NB4 (cell line): Measurements from ENCODE around the gene HNRNPUL1.

ENCODE experiments used
- DNase-seq: peaks from one replicate; pipeline ENCODE4 v3.0.0; 2010; ENCODE audit warnings: low read depth
- H3K4me3 ChIP-seq: one replicate; pipeline ENCODE4 v1.5.1; 2011; ENCODE audit warnings: mild to moderate bottlenecking, low read depth, low read length, moderate library complexity
- MYC ChIP-seq: IDR thresholded peaks from 2 replicates; pipeline ENCODE4 v1.6.1; 2011; ENCODE audit warnings: low read depth, low read length
- POLR2A ChIP-seq: IDR thresholded peaks from 2 replicates; pipeline ENCODE4 v1.6.1; 2011; ENCODE audit warnings: mild to moderate bottlenecking; ENCODE audit not compliant: insufficient read length; ENCODE audit errors: extremely low read depth
- TF ChIP-seq, protein P1 (sequence below): IDR thresholded peaks from one replicate; pipeline ENCODE4 v1.5.1; 2012; ENCODE audit warnings: low read depth, low read length
- TF ChIP-seq, protein P2 (sequence below): IDR thresholded peaks from 2 replicates; pipeline ENCODE4 v1.6.1; 2011; ENCODE audit warnings: low read depth, low read length

The HNRNPUL1 gene

DNA sequence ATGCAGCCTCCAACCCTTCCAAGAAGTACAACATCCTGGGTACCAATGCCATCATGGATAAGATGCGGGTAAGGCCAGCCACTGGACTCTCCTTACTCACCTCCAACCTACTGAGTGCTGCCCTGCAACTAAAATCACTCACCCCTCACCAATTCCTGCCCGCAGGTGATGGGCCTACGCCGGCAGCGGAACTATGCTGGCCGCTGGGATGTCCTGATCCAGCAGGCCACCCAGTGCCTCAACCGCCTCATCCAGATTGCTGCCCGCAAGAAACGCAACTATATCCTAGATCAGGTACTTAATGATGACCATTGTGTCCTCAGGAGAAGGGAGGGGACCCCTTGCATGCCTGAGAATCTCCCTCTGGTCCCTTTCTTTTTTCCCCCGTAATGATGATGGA is 30.2 kb downstream of the HNRNPUL1 start:
- TF ChIP-seq, protein P1, sequence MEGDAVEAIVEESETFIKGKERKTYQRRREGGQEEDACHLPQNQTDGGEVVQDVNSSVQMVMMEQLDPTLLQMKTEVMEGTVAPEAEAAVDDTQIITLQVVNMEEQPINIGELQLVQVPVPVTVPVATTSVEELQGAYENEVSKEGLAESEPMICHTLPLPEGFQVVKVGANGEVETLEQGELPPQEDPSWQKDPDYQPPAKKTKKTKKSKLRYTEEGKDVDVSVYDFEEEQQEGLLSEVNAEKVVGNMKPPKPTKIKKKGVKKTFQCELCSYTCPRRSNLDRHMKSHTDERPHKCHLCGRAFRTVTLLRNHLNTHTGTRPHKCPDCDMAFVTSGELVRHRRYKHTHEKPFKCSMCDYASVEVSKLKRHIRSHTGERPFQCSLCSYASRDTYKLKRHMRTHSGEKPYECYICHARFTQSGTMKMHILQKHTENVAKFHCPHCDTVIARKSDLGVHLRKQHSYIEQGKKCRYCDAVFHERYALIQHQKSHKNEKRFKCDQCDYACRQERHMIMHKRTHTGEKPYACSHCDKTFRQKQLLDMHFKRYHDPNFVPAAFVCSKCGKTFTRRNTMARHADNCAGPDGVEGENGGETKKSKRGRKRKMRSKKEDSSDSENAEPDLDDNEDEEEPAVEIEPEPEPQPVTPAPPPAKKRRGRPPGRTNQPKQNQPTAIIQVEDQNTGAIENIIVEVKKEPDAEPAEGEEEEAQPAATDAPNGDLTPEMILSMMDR: no peak
- TF ChIP-seq MYC (no peak), POLR2A (no peak)
- TF ChIP-seq, protein P2, sequence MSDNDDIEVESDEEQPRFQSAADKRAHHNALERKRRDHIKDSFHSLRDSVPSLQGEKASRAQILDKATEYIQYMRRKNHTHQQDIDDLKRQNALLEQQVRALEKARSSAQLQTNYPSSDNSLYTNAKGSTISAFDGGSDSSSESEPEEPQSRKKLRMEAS: no peak
- DNase-seq: no peak
- no peak overlapping the region for H3K4me3 ChIP-seq

DNA sequence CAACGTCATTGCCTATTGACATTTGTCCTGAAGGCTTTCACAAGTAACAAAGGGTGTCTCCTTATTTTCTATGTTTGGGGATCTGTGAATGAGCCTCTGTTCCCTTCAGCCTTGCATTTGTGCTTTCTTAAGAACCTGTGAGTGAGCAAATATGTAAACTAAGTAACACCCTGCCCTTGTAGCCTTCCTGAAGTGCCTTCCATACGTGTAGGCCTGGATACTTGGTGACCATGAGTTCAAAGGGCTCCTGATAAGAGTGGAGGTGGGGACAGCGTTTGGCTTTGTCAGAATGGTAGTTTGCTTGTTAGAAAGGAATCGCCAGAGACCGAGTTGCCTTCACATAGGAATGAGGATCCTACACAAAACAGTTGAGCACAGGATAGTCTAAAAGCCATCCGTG is 31.3 kb downstream of the HNRNPUL1 start:
- TF ChIP-seq MYC (no peak), POLR2A (no peak)
- TF ChIP-seq, protein P1: no peak
- TF ChIP-seq, protein P2: no peak
- no peak for DNase-seq
- H3K4me3 ChIP-seq: no peak overlapping the region

DNA sequence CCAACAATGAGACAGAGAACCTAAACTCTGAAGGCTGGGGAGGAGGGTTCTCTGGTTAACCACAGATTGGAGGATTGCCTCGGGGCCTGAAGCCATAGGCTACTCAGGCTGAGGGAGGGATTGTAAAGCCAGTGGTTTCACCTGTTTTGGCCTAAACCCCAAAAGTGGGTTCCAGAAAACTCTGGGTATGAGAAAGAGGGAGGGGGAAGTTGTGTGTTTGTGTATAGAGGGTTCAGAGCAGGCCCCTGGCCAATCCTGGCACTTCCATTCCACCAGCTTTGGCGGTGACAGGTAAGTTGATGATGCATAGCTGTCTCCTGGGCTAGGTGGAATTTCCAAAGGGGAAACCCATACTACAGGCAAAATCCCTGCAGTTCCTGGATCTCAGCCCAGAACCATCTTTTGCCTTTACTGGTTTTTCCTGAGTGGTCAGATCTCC is 32.3 kb downstream of the HNRNPUL1 start:
- H3K4me3 ChIP-seq: no peak overlapping the region
- TF ChIP-seq POLR2A (no peak), MYC (no peak)
- TF ChIP-seq, protein P1: no peak
- TF ChIP-seq, protein P2: no peak
- no peak for DNase-seq

DNA sequence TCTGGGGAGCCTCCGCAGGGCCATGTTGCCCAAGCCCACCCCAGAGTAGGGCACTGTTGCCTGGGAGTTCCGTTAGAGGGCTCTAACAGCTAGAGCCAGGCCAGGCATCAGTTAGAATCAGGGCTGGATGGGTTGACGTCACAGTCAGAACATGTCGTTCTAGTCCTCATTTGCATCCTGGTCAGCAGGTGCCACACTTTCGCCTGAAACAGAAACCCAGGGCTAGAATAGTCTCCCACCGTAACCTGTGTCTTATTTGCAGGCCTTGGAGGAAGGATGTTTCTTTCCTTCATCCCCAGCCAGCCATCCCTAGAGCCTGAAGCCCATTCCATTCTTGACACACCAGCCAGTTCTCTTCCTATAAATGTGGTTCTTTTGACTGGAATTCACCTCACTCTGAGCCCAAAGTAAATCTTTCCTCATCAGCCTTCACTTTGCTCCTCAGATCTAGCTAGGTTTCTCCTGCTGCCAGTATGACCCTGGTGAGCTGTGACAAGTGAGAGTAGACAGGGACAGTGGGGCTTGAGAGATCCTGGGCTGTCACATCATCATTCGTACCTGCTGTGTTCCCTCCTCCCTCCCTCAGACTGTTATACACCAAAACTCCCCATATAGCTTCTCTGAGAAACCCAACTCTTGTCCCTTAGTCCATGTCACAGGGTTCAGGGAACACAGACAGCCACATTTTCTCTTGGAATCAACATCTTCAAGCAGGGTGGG is 33.6 kb downstream of the HNRNPUL1 start:
- DNase-seq: no peak
- TF ChIP-seq, protein P2: no peak
- TF ChIP-seq, protein P1: no peak
- TF ChIP-seq POLR2A (no peak), MYC (no peak)
- H3K4me3 ChIP-seq: no peak overlapping the region

DNA sequence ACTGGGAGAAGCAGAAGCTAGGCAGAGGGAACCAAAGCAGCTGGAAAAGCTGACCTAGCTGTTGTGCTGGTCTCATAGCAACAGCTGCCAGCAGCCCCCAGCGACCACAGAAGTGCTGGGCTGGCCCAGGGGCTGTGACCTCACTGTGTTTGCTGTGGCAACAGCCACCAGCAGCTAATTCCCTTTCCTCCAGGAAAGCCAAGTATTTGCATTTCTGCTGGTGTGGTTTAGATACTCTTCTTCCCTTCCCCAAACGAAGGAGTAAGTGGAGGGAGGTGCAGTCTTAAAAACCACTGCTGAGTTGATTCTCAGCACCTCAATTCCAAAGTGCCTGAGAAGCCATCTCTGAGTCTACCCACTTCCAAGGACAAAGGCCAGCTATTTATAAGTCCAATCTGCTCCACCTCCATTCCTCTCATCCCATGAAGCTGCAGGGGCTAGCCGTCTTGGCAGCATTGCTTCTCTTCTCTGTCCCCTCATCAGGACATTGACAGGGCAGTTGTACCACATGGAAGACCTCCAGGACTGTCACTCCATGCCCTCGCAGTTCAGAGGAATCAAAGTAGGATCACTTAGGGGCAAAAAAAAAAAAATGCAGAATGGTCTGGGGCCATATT is 34.3 kb downstream of the HNRNPUL1 start:
- TF ChIP-seq MYC: no peak
- no peak for TF ChIP-seq POLR2A
- TF ChIP-seq, protein P2: no peak
- TF ChIP-seq, protein P1: no peak

More for the DNA sequence above, 34.3 kb downstream of the HNRNPUL1 start:
- H3K4me3 ChIP-seq: no peak overlapping the region
- DNase-seq: no peak
